OCI-LY7 (cell line): ENCODE data around the gene ACYP2.

Experiments used
- CTCF ChIP-seq: fragments of 200-600 bp; sonication (generic); conservative IDR thresholded peaks from 2 replicates; pipeline ENCODE4 v1.5.1; 2014; ENCODE audit warnings: mild to moderate bottlenecking, antibody characterized with exemption, low read length, moderate library complexity, mixed read lengths
- EZH2phosphoT487 ChIP-seq: fragments of 200-600 bp; sonication (generic); IDR thresholded peaks from 2 replicates; pipeline ENCODE4 v1.6.1; 2018; ENCODE audit warnings: low read depth, borderline replicate concordance, mild to moderate bottlenecking, mixed run types, antibody characterized with exemption, low read length, moderate library complexity, mixed read lengths

DNA sequence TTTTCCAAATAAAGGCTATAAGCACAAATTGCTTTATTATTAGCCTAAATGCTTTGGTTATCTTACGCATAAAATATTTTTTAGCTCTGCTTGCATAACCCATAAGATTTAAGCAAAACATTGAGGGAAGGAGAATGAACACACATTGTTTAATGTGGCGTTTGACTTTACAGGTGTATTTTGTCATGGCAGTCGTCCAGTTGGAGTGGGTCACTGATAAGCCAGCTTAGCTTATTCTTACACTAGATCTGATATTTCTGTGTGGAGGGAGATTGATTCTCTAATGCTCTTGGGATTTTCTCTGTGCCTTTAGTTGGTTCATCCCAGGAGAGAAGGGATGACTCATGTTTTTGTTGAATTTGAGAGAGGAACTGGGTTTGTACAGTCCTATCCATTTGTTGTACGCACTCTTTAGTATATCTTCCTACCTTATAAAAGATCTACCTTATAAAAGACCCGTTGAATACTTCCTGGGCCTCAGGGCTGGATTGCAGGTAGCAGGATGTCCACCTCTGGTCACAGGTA is 47.5 kb upstream of the ACYP2 start:
- TF ChIP-seq CTCF (no peak), EZH2phosphoT487 (no peak)
